MCF 10A (cell line): ENCODE results near the gene RC3H2. TPM values are rescaled to one million over a fixed set of nuclear protein-coding genes. Genes with fewer than 3 reads are reported as not detected.
"Not testable (repeated sequence)": the region's sequence is repeated elsewhere in the genome, so short reads cannot be mapped to it uniquely, and the experiment has no call there.

Experiments used
- BruUV-seq: library from RNA; stranded (reverse); fragments of 400-500 nt; replicated peaks from 2 replicates; lab custom pipeline; 2021; lab: Mats Ljungman, UMichigan
- CTCF ChIA-PET: fragments of 300-600 bp; sonication (Branson Sonifier 250); formaldehyde crosslinking; extraction: SDS; loops from one replicate; lab custom pipeline; 2021; ENCODE audit warnings: antibody characterized with exemption, inconsistent platforms; lab: Yijun Ruan, JAX
- POLR2A ChIA-PET: fragments of 300-600, 350-650 bp; sonication (Branson Sonifier 250); formaldehyde crosslinking; extraction: SDS; loops from one replicate; lab custom pipeline; 2020; ENCODE audit warnings: antibody characterized with exemption, inconsistent platforms; lab: Yijun Ruan, JAX
- DNase-seq: peaks from one replicate; pipeline ENCODE4 v3.0.0-alpha.2; 2018; ENCODE audit not compliant: unreplicated experiment
- H3K27ac Mint-ChIP-seq: one replicate; pipeline ENCODE4 v1.8.0; 2022; ENCODE audit warnings: mild to moderate bottlenecking, low read depth, mixed read lengths; ENCODE audit not compliant: unreplicated experiment
- H3K27me3 Mint-ChIP-seq: one replicate; pipeline ENCODE4 v1.8.0; 2022; ENCODE audit warnings: mixed read lengths; ENCODE audit not compliant: insufficient read depth, unreplicated experiment
- H3K36me3 Mint-ChIP-seq: one replicate; pipeline ENCODE4 v1.8.0; 2022; ENCODE audit warnings: mild to moderate bottlenecking, moderate library complexity, mixed read lengths; ENCODE audit not compliant: insufficient read depth, unreplicated experiment
- H3K4me1 Mint-ChIP-seq: one replicate; pipeline ENCODE4 v1.8.0; 2022; ENCODE audit warnings: mixed read lengths; ENCODE audit not compliant: insufficient read depth, unreplicated experiment
- H3K4me3 Mint-ChIP-seq: one replicate; pipeline ENCODE4 v1.8.0; 2022; ENCODE audit warnings: mild to moderate bottlenecking, moderate library complexity, mixed read lengths; ENCODE audit not compliant: unreplicated experiment
- H3K9me3 Mint-ChIP-seq: one replicate; pipeline ENCODE4 v1.8.0; 2022; ENCODE audit warnings: mixed read lengths; ENCODE audit not compliant: unreplicated experiment
- intact Hi-C: fragments of 100-400 bp; cut with micrococcal nuclease; formaldehyde crosslinking; loops from 2 replicates; pipeline ENCODE4 v1.14.1; 2022
- total RNA-seq: library from RNA; stranded (reverse); gene quantifications from 2 replicates; pipeline ENCODE4 v1.2.3, GENCODE V29; 2022
- TF ChIP-seq, protein P1 (sequence below): fragments of 200-600 bp; IDR thresholded peaks from one replicate; pipeline ENCODE4 v1.8.0; 2022; ENCODE audit warnings: antibody characterized with exemption, mild to moderate bottlenecking; ENCODE audit not compliant: unreplicated experiment

RC3H2 gene
- total RNA-seq, 1 experiment from 2014 or later = 59.1 TPM

DNA sequence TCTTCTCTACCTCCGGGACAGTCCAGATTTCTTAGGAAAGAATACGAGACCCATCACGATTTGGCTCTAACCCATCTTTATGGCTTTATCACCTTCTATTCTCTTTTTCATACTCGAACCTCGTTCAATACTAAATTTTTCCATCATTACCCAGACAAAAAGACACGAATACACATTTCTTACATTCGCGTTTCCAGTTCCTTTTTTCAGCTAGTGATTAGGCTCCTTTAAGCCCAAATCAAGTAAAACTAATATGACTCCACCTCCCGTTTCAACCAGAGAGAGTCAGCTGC, 7.5 kb upstream of the RC3H2 start:
- peaks cover 17% of the 10 kb centered on the region for H3K4me1 Mint-ChIP-seq
- intact Hi-C loops = no loop called here
- no peaks in the 10 kb centered on the region for H3K9me3 Mint-ChIP-seq
- BruUV-seq = TSS peak; percentile 51
- TF ChIP-seq, protein P1, sequence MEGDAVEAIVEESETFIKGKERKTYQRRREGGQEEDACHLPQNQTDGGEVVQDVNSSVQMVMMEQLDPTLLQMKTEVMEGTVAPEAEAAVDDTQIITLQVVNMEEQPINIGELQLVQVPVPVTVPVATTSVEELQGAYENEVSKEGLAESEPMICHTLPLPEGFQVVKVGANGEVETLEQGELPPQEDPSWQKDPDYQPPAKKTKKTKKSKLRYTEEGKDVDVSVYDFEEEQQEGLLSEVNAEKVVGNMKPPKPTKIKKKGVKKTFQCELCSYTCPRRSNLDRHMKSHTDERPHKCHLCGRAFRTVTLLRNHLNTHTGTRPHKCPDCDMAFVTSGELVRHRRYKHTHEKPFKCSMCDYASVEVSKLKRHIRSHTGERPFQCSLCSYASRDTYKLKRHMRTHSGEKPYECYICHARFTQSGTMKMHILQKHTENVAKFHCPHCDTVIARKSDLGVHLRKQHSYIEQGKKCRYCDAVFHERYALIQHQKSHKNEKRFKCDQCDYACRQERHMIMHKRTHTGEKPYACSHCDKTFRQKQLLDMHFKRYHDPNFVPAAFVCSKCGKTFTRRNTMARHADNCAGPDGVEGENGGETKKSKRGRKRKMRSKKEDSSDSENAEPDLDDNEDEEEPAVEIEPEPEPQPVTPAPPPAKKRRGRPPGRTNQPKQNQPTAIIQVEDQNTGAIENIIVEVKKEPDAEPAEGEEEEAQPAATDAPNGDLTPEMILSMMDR = no peak
- ChIA-PET POLR2A (interaction anchor here (0.6 to 10.9 kb wide), 18 partner anchors 9 to 648 kb away, joined by 3 to 159 read pairs (median 6); partner anchors contain the start of genes MRRF, RABGAP1, RBM18 and RC3H2), CTCF (interaction anchor here (0.6 to 2.3 kb wide), 5 partner anchors 17 to 78 kb away, joined by 3 to 14 read pairs (median 4); partner anchors contain the start of gene ZBTB26)
- no peak for DNase-seq
- peak overlapping the region; percentile 97 for H3K4me3 Mint-ChIP-seq
- no peaks in the 10 kb centered on the region for H3K27me3 Mint-ChIP-seq
- peak overlapping the region; percentile 94 for H3K27ac Mint-ChIP-seq
- H3K36me3 Mint-ChIP-seq = peaks cover 42% of the 10 kb centered on the region

DNA sequence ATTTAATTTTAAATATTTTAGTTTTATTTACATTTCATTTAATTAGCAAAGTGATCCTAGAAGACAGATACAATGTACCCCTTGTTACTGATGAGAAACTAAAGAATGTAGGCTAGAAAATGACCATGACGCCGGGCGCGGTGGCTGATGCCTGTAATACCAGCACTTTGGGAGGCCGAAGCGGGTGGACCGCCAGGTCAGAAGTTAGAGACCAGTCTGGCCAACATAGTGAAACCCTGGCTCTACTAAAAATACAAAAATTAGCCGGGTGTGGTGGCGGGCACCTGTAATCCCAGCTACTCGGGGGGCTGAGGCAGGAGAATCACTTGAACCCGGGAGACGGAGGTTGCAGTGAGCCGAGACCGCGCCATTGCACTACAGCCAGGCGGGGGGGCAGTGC, 963 bp upstream of the RC3H2 start:
- POLR2A ChIA-PET = interaction anchor here (1.3 to 7.1 kb wide), 5 partner anchors 9 to 747 kb away, joined by 3 to 127 read pairs (median 98); partner anchors contain the start of genes MORN5, NDUFA8, RABGAP1 and ZBTB26

DNA sequence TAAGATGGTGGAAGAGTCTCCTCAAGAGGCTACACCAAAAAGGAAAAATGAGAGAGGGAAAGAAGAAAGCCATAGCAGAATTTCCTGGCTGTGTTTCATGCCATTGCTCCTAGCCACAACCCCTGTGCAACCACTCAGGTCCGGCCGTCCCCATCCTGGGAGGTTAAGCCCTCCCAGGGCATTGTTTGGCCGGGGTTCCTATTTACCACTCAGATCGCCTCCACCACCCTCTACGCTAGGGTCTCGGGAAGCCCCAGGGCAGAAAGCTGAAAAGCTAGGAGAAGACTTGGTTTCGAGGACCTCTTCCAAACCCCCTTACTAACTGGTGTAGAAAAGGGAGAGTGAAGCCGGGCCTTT, 715 bp downstream of the RC3H2 start:
- peak overlapping the region; percentile 89 for H3K4me3 Mint-ChIP-seq
- intact Hi-C loops = loop anchor here (2.0 to 5.0 kb wide), 2 partner anchors 26 to 43 kb away; partner anchors contain the start of gene ZBTB26
- BruUV-seq = no TSS peak
- peak; percentile 53 for DNase-seq
- TF ChIP-seq, protein P1 = no peak
- POLR2A ChIA-PET = interaction anchor here (0.6 to 7.1 kb wide), 17 partner anchors 9 to 941 kb away, joined by 3 to 127 read pairs (median 4); partner anchors contain the start of genes MRRF, RABGAP1, RBM18 and ZBTB26
- peaks cover 14% of the 10 kb centered on the region for H3K36me3 Mint-ChIP-seq
- CTCF ChIA-PET = interaction anchor here (0.6 to 1.4 kb wide), 6 partner anchors 9 to 802 kb away, joined by 3 to 6 read pairs (median 3); partner anchors contain the start of gene ZBTB6
- H3K27ac Mint-ChIP-seq = peak overlapping the region; percentile 92
- no peaks in the 10 kb centered on the region for H3K9me3 Mint-ChIP-seq
- no peaks in the 10 kb centered on the region for H3K27me3 Mint-ChIP-seq
- H3K4me1 Mint-ChIP-seq = peaks cover 9% of the 10 kb centered on the region

More for the DNA sequence above, 963 bp upstream of the RC3H2 start:
- DNase-seq, H3K27ac Mint-ChIP-seq, H3K27me3 Mint-ChIP-seq, H3K4me1 Mint-ChIP-seq, BruUV-seq, H3K9me3 Mint-ChIP-seq, intact Hi-C loops, H3K4me3 Mint-ChIP-seq: not testable (repeated sequence)
- H3K36me3 Mint-ChIP-seq = peaks cover 28% of the 10 kb centered on the region
- CTCF ChIA-PET = interaction anchor here (1.4 kb wide), 1 partner anchor 85 kb away, joined by 3 read pairs; no protein-coding TSS in a partner anchor

DNA sequence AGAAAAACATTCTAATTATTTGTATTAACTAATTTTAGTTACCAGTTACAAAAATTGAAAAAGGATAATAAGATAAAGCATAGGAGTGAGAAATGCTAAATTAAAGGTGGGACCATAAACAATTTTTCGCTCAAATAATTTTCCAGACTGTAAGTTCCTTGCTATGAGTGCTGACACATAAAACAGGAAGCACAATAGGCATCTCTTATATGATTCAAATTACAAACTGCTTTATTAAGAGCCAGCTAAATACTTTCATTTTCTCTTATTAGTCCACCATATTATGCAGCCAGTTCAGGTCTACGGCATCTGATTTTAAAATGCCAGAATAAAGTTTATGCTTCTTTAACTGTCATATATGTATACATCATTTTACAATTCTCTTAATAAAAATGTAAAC, 4.4 kb downstream of the RC3H2 start:
- TF ChIP-seq, protein P1 = no peak
- H3K27ac Mint-ChIP-seq = peak overlapping the region; percentile 69
- no peaks in the 10 kb centered on the region for H3K9me3 Mint-ChIP-seq
- H3K4me1 Mint-ChIP-seq = peaks cover 19% of the 10 kb centered on the region
- H3K27me3 Mint-ChIP-seq = no peaks in the 10 kb centered on the region
- H3K4me3 Mint-ChIP-seq = peak overlapping the region; percentile 43
- intact Hi-C loops = loop anchor here (1.0 to 5.0 kb wide), 2 partner anchors 47 to 91 kb away; no protein-coding TSS in a partner anchor
- peak; percentile 15 for DNase-seq
- ChIA-PET POLR2A (interaction anchor here (0.6 to 7.1 kb wide), 7 partner anchors 10 to 1671 kb away, joined by 3 to 127 read pairs (median 8); partner anchors contain the start of genes RABGAP1, ZBTB26 and ZBTB6), CTCF (interaction anchor here (0.7 kb wide), 1 partner anchor 785 kb away, joined by 3 read pairs; no protein-coding TSS in a partner anchor)
- BruUV-seq = no TSS peak
- peaks cover 20% of the 10 kb centered on the region for H3K36me3 Mint-ChIP-seq
